GM21786 (cell line): ENCODE results near the gene CCDC182.

Source experiments
- ATAC-seq: cut with Tn5 transposase; IDR thresholded peaks from one replicate; pipeline ENCODE4 v1.9.1; 2021; ENCODE audit not compliant: unreplicated experiment

The CCDC182 gene

GRCh38 chr17:57757735-57758134 is 12.6 kb upstream of the CCDC182 start:
- no peak for ATAC-seq

GRCh38 chr17:57756951-57757350 is 11.9 kb upstream of the CCDC182 start:
- ATAC-seq: no peak

- no peak for ATAC-seq
These were observed 10.5 kb upstream of the CCDC182 start for GRCh38 chr17:57755480-57756070.

GRCh38 chr17:57752031-57752905 is 7.2 kb upstream of the CCDC182 start:
- ATAC-seq: no peak

- ATAC-seq: no peak
These were observed 6.4 kb upstream of the CCDC182 start for GRCh38 chr17:57751348-57751971.

GRCh38 chr17:57750895-57751294 is 5.8 kb upstream of the CCDC182 start:
- ATAC-seq: no peak

GRCh38 chr17:57750109-57750871 is 5.2 kb upstream of the CCDC182 start:
- no peak for ATAC-seq

- ATAC-seq: no peak
These were observed 4.6 kb upstream of the CCDC182 start for GRCh38 chr17:57749701-57750100.

- no peak for ATAC-seq
These were observed 2.3 kb upstream of the CCDC182 start for GRCh38 chr17:57747221-57748017.

- no peak for ATAC-seq
These were observed 1.1 kb upstream of the CCDC182 start for GRCh38 chr17:57746221-57746620.

- peak; percentile 62 for ATAC-seq
These were observed 616 bp downstream of the CCDC182 start for GRCh38 chr17:57744195-57745170.

GRCh38 chr17:57740235-57740528 is 4.9 kb downstream of the CCDC182 start:
- ATAC-seq: no peak

GRCh38 chr17:57739402-57740234 is 5.5 kb downstream of the CCDC182 start:
- ATAC-seq: no peak

- no peak for ATAC-seq
These were observed 7.6 kb downstream of the CCDC182 start for GRCh38 chr17:57737450-57737849.

GRCh38 chr17:57735707-57736106 is 9.4 kb downstream of the CCDC182 start:
- ATAC-seq: no peak

- no peak for ATAC-seq
These were observed 9.9 kb downstream of the CCDC182 start for GRCh38 chr17:57735230-57735629.

- no peak for ATAC-seq
These were observed 12.0 kb downstream of the CCDC182 start for GRCh38 chr17:57733085-57733484.

GRCh38 chr17:57732062-57732461 is 13.0 kb downstream of the CCDC182 start:
- no peak for ATAC-seq
